HL-60 (cell line): ENCODE measurements around the gene ZNF555.

ENCODE experiments used
- DNase-seq, 2 experiments: peaks; one replicate each; pipeline ENCODE4 v3.0.0-alpha.2; 2010 to 2020; ENCODE audit warnings: low read depth in 1 of 2, low spot score in 1 of 2
- H3K27ac ChIP-seq: fragments of 250-450 bp; sonication (Bioruptor Pico); replicated peaks from 2 replicates; pipeline ENCODE4 v1.5.1; 2020; ENCODE audit warnings: mild to moderate bottlenecking, moderate library complexity
- H3K27me3 ChIP-seq: fragments of 250-450 bp; sonication (Bioruptor Pico); 2 replicates; pipeline ENCODE4 v1.5.1; 2021; ENCODE audit warnings: mild to moderate bottlenecking, moderate library complexity; ENCODE audit not compliant: insufficient read depth, poor library complexity, severe bottlenecking
- H3K4me3 ChIP-seq: replicated peaks from 2 replicates; pipeline ENCODE4 v1.5.1; 2011; ENCODE audit warnings: mild to moderate bottlenecking, control low read depth, low read length; ENCODE audit not compliant: insufficient read depth
- GABPA ChIP-seq: IDR thresholded peaks from 2 replicates; pipeline ENCODE4 v1.6.1; 2012; ENCODE audit warnings: low read depth
- POLR2AphosphoS5 ChIP-seq: IDR thresholded peaks from 2 replicates; pipeline ENCODE4 v1.6.1; 2012; ENCODE audit warnings: low read depth
- SPI1 ChIP-seq: IDR thresholded peaks from 2 replicates; pipeline ENCODE4 v1.6.1; 2012; ENCODE audit warnings: low read depth, mild to moderate bottlenecking, borderline replicate concordance
- TF ChIP-seq, protein P1 (sequence below): IDR thresholded peaks from one replicate; pipeline ENCODE4 v1.5.1; 2011; ENCODE audit warnings: low read length, control low read depth, inconsistent platforms; ENCODE audit not compliant: insufficient read depth
- TF ChIP-seq, protein P2 (sequence below): IDR thresholded peaks from 2 replicates; pipeline ENCODE4 v1.6.1; 2012; ENCODE audit warnings: low read depth; ENCODE audit not compliant: insufficient replicate concordance

ZNF555 gene

GRCh38 chr19:2847507-2847906 is 6.2 kb downstream of the ZNF555 start:
- Histone ChIP-seq H3K27ac (no peak overlapping the region), H3K27me3 (no peaks in the 10 kb centered on the region), H3K4me3 (no peak overlapping the region)
- DNase-seq, result no peak
- TF ChIP-seq, protein P1, sequence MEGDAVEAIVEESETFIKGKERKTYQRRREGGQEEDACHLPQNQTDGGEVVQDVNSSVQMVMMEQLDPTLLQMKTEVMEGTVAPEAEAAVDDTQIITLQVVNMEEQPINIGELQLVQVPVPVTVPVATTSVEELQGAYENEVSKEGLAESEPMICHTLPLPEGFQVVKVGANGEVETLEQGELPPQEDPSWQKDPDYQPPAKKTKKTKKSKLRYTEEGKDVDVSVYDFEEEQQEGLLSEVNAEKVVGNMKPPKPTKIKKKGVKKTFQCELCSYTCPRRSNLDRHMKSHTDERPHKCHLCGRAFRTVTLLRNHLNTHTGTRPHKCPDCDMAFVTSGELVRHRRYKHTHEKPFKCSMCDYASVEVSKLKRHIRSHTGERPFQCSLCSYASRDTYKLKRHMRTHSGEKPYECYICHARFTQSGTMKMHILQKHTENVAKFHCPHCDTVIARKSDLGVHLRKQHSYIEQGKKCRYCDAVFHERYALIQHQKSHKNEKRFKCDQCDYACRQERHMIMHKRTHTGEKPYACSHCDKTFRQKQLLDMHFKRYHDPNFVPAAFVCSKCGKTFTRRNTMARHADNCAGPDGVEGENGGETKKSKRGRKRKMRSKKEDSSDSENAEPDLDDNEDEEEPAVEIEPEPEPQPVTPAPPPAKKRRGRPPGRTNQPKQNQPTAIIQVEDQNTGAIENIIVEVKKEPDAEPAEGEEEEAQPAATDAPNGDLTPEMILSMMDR, result no peak
- TF ChIP-seq POLR2AphosphoS5, result no peak
- TF ChIP-seq, protein P2, sequence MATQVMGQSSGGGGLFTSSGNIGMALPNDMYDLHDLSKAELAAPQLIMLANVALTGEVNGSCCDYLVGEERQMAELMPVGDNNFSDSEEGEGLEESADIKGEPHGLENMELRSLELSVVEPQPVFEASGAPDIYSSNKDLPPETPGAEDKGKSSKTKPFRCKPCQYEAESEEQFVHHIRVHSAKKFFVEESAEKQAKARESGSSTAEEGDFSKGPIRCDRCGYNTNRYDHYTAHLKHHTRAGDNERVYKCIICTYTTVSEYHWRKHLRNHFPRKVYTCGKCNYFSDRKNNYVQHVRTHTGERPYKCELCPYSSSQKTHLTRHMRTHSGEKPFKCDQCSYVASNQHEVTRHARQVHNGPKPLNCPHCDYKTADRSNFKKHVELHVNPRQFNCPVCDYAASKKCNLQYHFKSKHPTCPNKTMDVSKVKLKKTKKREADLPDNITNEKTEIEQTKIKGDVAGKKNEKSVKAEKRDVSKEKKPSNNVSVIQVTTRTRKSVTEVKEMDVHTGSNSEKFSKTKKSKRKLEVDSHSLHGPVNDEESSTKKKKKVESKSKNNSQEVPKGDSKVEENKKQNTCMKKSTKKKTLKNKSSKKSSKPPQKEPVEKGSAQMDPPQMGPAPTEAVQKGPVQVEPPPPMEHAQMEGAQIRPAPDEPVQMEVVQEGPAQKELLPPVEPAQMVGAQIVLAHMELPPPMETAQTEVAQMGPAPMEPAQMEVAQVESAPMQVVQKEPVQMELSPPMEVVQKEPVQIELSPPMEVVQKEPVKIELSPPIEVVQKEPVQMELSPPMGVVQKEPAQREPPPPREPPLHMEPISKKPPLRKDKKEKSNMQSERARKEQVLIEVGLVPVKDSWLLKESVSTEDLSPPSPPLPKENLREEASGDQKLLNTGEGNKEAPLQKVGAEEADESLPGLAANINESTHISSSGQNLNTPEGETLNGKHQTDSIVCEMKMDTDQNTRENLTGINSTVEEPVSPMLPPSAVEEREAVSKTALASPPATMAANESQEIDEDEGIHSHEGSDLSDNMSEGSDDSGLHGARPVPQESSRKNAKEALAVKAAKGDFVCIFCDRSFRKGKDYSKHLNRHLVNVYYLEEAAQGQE, result no peak
- no peak for TF ChIP-seq GABPA
- TF ChIP-seq SPI1, result no peak

DNA sequence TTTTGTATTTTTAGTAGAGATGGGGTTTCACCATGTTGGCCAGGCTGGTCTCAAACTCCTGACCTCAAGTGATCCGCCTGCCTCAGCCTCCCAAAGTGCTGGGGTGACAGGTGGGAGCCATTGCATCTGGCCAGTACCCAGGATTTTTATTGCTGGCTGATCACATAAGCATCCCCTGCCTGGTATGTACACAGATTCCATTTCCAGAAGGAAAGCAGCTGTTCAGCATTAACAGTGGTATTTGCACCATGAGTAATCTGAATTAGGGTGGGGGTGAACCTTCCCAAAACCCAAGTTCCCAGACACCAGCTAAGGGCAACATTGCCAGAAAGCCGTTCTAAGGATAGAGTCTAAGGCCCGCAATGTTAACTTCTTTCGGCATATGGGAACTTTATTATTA is 7.3 kb downstream of the ZNF555 start:
- TF ChIP-seq, protein P2, result no peak
- no peak for TF ChIP-seq SPI1
- TF ChIP-seq, protein P1, result no peak
- no peak for TF ChIP-seq GABPA
- TF ChIP-seq POLR2AphosphoS5, result no peak
- no peak for DNase-seq
- Histone ChIP-seq H3K27ac (no peak overlapping the region), H3K4me3 (no peak overlapping the region), H3K27me3 (no peaks in the 10 kb centered on the region)

- DNase-seq, result no peak
- TF ChIP-seq SPI1, result no peak
- TF ChIP-seq, protein P2, result no peak
- TF ChIP-seq POLR2AphosphoS5, result no peak
- Histone ChIP-seq H3K27me3 (no peaks in the 10 kb centered on the region), H3K4me3 (no peak overlapping the region), H3K27ac (no peak overlapping the region)
Observed at GRCh38 chr19:2850256-2850925, 9.1 kb downstream of the ZNF555 start.

- Histone ChIP-seq H3K27me3 (no peaks in the 10 kb centered on the region), H3K27ac (no peak overlapping the region), H3K4me3 (no peak overlapping the region)
- DNase-seq, result no peak
- TF ChIP-seq, protein P2, result no peak
- TF ChIP-seq, protein P1, result no peak
- TF ChIP-seq GABPA (no peak), SPI1 (no peak), POLR2AphosphoS5 (no peak)
Observed at GRCh38 chr19:2852598-2852997, 11.3 kb downstream of the ZNF555 start.
